Measurements from ENCODE around the gene KCNJ15. TPM values are rescaled to one million over a fixed set of nuclear protein-coding genes. Genes with fewer than 3 reads are reported as not detected.

The KCNJ15 gene
- total and polyA plus RNA-seq, 2 experiments from 2014 or later = not detected

GRCh38 chr21:38333301-38334272 is 76.8 kb downstream of the KCNJ15 start:
- Mint-ChIP-seq H3K4me3 (no peak overlapping the region), H3K36me3 (ENCODE audit: low read depth) (no peaks in the 10 kb centered on the region), H3K4me1 (no peaks in the 10 kb centered on the region), H3K9me3 (no peaks in the 10 kb centered on the region; the same call in 1 of the 3 replicates), H3K27me3 (ENCODE audit: insufficient read depth, low read depth, poor library complexity) (peaks cover 4% of the 10 kb centered on the region), H3K27ac (no peak overlapping the region)
- peaks cover 26% of the 10 kb centered on the region; the same call in 1 of the 2 replicates for H3K9me2 ChIP-seq (ENCODE audit: insufficient read depth)
- H3K4me2 ChIP-seq = no peak overlapping the region
- no peaks in the 10 kb centered on the region for H3F3A ChIP-seq (replicated peaks; ENCODE audit: low read depth)
- no peaks in the 10 kb centered on the region for H3K36me3 ChIP-seq (ENCODE audit: insufficient read depth)
- no peaks in the 10 kb centered on the region for H4K20me1 ChIP-seq (replicated peaks; ENCODE audit: insufficient read depth)
- no peak overlapping the region for H3K27ac ChIP-seq (ENCODE audit: low read depth)
- H3K4me3 ChIP-seq = no peak overlapping the region
- no peak overlapping the region for H2AFZ ChIP-seq
- TF ChIP-seq ETS1 (IDR thresholded peaks at IDR 0.05) (no peak), CTCF (conservative IDR thresholded peaks at IDR 0.05; ENCODE audit: low read depth in 2 of 2) (peak; percentile 48 to 69), ZNF114 (CRISPR knock-in tag; IDR thresholded peaks at IDR 0.05) (no peak), POLR2AphosphoS5 (IDR thresholded peaks at IDR 0.05; ENCODE audit: low read depth) (no peak)
- peak; percentile 79 for ATAC-seq
- H3K4me1 ChIP-seq (ENCODE audit: insufficient read depth) = no peaks in the 10 kb centered on the region
- no peaks in the 10 kb centered on the region for H3K27me3 ChIP-seq (ENCODE audit: insufficient read depth)
- no peaks in the 10 kb centered on the region for H3K79me2 ChIP-seq (replicated peaks; ENCODE audit: insufficient read depth)
- peak; percentile 37 for DNase-seq (ENCODE audit: low spot score)

- ATAC-seq (no peak), DNase-seq (ENCODE audit: low spot score) (no peak)
- H3K79me2 ChIP-seq (replicated peaks; ENCODE audit: insufficient read depth) = no peaks in the 10 kb centered on the region
- Mint-ChIP-seq H3K36me3 (ENCODE audit: low read depth) (no peaks in the 10 kb centered on the region), H3K9me3 (no peaks in the 10 kb centered on the region; the same call in 1 of the 3 replicates), H3K4me3 (no peak overlapping the region), H3K27ac (no peak overlapping the region), H3K4me1 (no peaks in the 10 kb centered on the region), H3K27me3 (ENCODE audit: insufficient read depth, low read depth, poor library complexity) (peaks cover 4% of the 10 kb centered on the region)
- H2AFZ ChIP-seq = no peak overlapping the region
- no peak overlapping the region for H3K4me3 ChIP-seq
- peaks cover 26% of the 10 kb centered on the region; the same call in 1 of the 2 replicates for H3K9me2 ChIP-seq (ENCODE audit: insufficient read depth)
- no peak overlapping the region for H3K27ac ChIP-seq (ENCODE audit: low read depth)
- no peaks in the 10 kb centered on the region for H3K4me1 ChIP-seq (ENCODE audit: insufficient read depth)
- no peaks in the 10 kb centered on the region for H4K20me1 ChIP-seq (replicated peaks; ENCODE audit: insufficient read depth)
- H3K4me2 ChIP-seq = no peak overlapping the region
- no peaks in the 10 kb centered on the region for H3K36me3 ChIP-seq (ENCODE audit: insufficient read depth)
- H3F3A ChIP-seq (replicated peaks; ENCODE audit: low read depth) = no peaks in the 10 kb centered on the region
- H3K27me3 ChIP-seq (ENCODE audit: insufficient read depth) = no peaks in the 10 kb centered on the region
- TF ChIP-seq ZNF114 (CRISPR knock-in tag; IDR thresholded peaks at IDR 0.05) = no peak
- no peak for TF ChIP-seq CTCF (conservative IDR thresholded peaks at IDR 0.05; ENCODE audit: low read depth in 2 of 2)
- TF ChIP-seq ETS1 (IDR thresholded peaks at IDR 0.05) = no peak
- no peak for TF ChIP-seq CREB1 (CRISPR knock-in tag; IDR thresholded peaks at IDR 0.05; ENCODE audit: low read depth)
- no peak for TF ChIP-seq EZH2phosphoT487 (IDR thresholded peaks at IDR 0.05; ENCODE audit: unreplicated experiment)
- no peak for TF ChIP-seq STAT1 (IDR thresholded peaks at IDR 0.05; ENCODE audit: unreplicated experiment)
- no peak for TF ChIP-seq EZH2 (IDR thresholded peaks at IDR 0.05; ENCODE audit: low read depth, unreplicated experiment)
These were observed 78.1 kb downstream of the KCNJ15 start for GRCh38 chr21:38334866-38335265.

Measured in GM23338 (cell line).